Astrocyte (in vitro differentiated cells and primary cell): ENCODE data around the gene CCDC102B. TPM values are rescaled to one million over a fixed set of nuclear protein-coding genes. Genes with fewer than 3 reads are reported as not detected.
"Not testable (repeated sequence)": the region's sequence is repeated elsewhere in the genome, so short reads cannot be mapped to it uniquely, and the experiment has no call there.

Experiments
- DNase-seq: peaks from one replicate; pipeline ENCODE4 v3.0.0-alpha.2; 2010; ENCODE audit warnings: low read depth
- FAIRE-seq: peaks from 2 replicates; lab custom pipeline; 2011; peaks lifted over from hg19 to GRCh38; lab: Jason Lieb, UNC
- H2AFZ ChIP-seq: 2 replicates; pipeline ENCODE4 v1.6.0; 2012; ENCODE audit warnings: low read depth, low read length, inconsistent platforms
- H3K27ac ChIP-seq: 2 replicates; pipeline ENCODE4 v1.5.1; 2011; ENCODE audit warnings: low read depth, low read length, inconsistent platforms
- H3K27me3 ChIP-seq: 2 replicates; pipeline ENCODE4 v1.6.0; 2011; ENCODE audit warnings: low read length, inconsistent platforms; ENCODE audit not compliant: insufficient read depth
- H3K36me3 ChIP-seq: 2 replicates; pipeline ENCODE4 v1.5.1; 2011; ENCODE audit warnings: low read length, inconsistent platforms; ENCODE audit not compliant: insufficient read depth
- H3K4me1 ChIP-seq: 2 replicates; pipeline ENCODE4 v1.5.1; 2011; ENCODE audit warnings: low read length, inconsistent platforms; ENCODE audit not compliant: insufficient read depth
- H3K4me2 ChIP-seq: 2 replicates; pipeline ENCODE4 v1.6.0; 2012; ENCODE audit warnings: low read length, inconsistent platforms
- H3K4me3 ChIP-seq: 2 replicates; pipeline ENCODE4 v1.5.1; 2011; ENCODE audit warnings: low read depth, mild to moderate bottlenecking, low read length, inconsistent platforms; ENCODE audit not compliant: insufficient read depth
- H3K79me2 ChIP-seq: 2 replicates; pipeline ENCODE4 v1.6.0; 2012; ENCODE audit warnings: mild to moderate bottlenecking, low read length, inconsistent platforms; ENCODE audit not compliant: insufficient read depth
- H3K9ac ChIP-seq: 2 replicates; pipeline ENCODE4 v1.6.0; 2012; ENCODE audit warnings: mild to moderate bottlenecking, low read length, inconsistent platforms
- H3K9me3 ChIP-seq: 2 replicates; pipeline ENCODE4 v1.5.1; 2012; ENCODE audit warnings: low read depth, mild to moderate bottlenecking, low read length, inconsistent platforms; ENCODE audit not compliant: insufficient read depth
- H4K20me1 ChIP-seq: 2 replicates; pipeline ENCODE4 v1.6.0; 2012; ENCODE audit warnings: low read length, inconsistent platforms; ENCODE audit not compliant: insufficient read depth
- H3K27ac Mint-ChIP-seq: one replicate; pipeline ENCODE4 v1.8.0; 2021; ENCODE audit warnings: mild to moderate bottlenecking, mixed read lengths; ENCODE audit not compliant: unreplicated experiment
- H3K27me3 Mint-ChIP-seq: one replicate; pipeline ENCODE4 v1.8.0; 2021; ENCODE audit warnings: low read depth, mixed read lengths; ENCODE audit not compliant: unreplicated experiment
- H3K36me3 Mint-ChIP-seq: one replicate; pipeline ENCODE4 v1.8.0; 2021; ENCODE audit warnings: low read depth, mixed read lengths; ENCODE audit not compliant: unreplicated experiment
- H3K4me1 Mint-ChIP-seq: one replicate; pipeline ENCODE4 v1.8.0; 2021; ENCODE audit warnings: low read depth, mixed read lengths; ENCODE audit not compliant: unreplicated experiment
- H3K4me3 Mint-ChIP-seq: one replicate; pipeline ENCODE4 v1.8.0; 2021; ENCODE audit warnings: mild to moderate bottlenecking, moderate library complexity, mixed read lengths; ENCODE audit not compliant: unreplicated experiment
- H3K9me3 Mint-ChIP-seq: one replicate; pipeline ENCODE4 v1.8.0; 2021; ENCODE audit warnings: mild to moderate bottlenecking, mixed read lengths; ENCODE audit not compliant: unreplicated experiment
- CTCF ChIP-seq: IDR thresholded peaks from 2 replicates; pipeline ENCODE4 v1.5.1; 2011; ENCODE audit warnings: low read depth, mild to moderate bottlenecking, inconsistent platforms, low read length, moderate library complexity; ENCODE audit not compliant: insufficient read depth
- EZH2 ChIP-seq: IDR thresholded peaks from 2 replicates; pipeline ENCODE4 v1.6.1; 2012; ENCODE audit warnings: mild to moderate bottlenecking, low read length, inconsistent platforms; ENCODE audit not compliant: insufficient read depth
- total RNA-seq: library from RNA; stranded (reverse); gene quantifications from 2 replicates; pipeline ENCODE4 v1.2.1, GENCODE V29; 2021

Gene CCDC102B
- total RNA-seq, 1 donor from 2014 or later, result 7.9 TPM

- Histone ChIP-seq H3K27me3 (no peaks in the 10 kb centered on the region), H3K4me1 (no peaks in the 10 kb centered on the region), H3K9ac (no peak overlapping the region), H3K79me2 (no peaks in the 10 kb centered on the region), H3K4me2 (no peak overlapping the region), H3K36me3 (no peaks in the 10 kb centered on the region), H2AFZ (no peak overlapping the region), H3K27ac (no peak overlapping the region), H4K20me1 (no peaks in the 10 kb centered on the region), H3K9me3 (no peaks in the 10 kb centered on the region), H3K4me3 (no peak overlapping the region)
- H3K9me3 Mint-ChIP-seq, result peaks cover 3% of the 10 kb centered on the region
- no peak overlapping the region for H3K27ac Mint-ChIP-seq
- DNase-seq (peak; percentile 39), FAIRE-seq (peak; percentile 29)
- TF ChIP-seq CTCF, result no peak
- no peak for TF ChIP-seq EZH2
- H3K36me3 Mint-ChIP-seq, result peaks cover 13% of the 10 kb centered on the region
- H3K4me3 Mint-ChIP-seq, result no peak overlapping the region
- H3K4me1 Mint-ChIP-seq, result no peaks in the 10 kb centered on the region
- no peaks in the 10 kb centered on the region for H3K27me3 Mint-ChIP-seq
Measured at GRCh38 chr18:68874361-68874760, 76.5 kb downstream of the CCDC102B start.

GRCh38 chr18:68879947-68880346 is 82.1 kb downstream of the CCDC102B start:
- H3K9me3 Mint-ChIP-seq, H3K4me3 ChIP-seq, DNase-seq, H3K4me3 Mint-ChIP-seq, H3K4me1 Mint-ChIP-seq, H3K27ac ChIP-seq, H3K4me2 ChIP-seq, H3K9ac ChIP-seq, H3K79me2 ChIP-seq, H3K27me3 ChIP-seq, H4K20me1 ChIP-seq, H3K27ac Mint-ChIP-seq, FAIRE-seq, H3K36me3 ChIP-seq, H3K9me3 ChIP-seq, H2AFZ ChIP-seq, H3K4me1 ChIP-seq, H3K27me3 Mint-ChIP-seq: not testable (repeated sequence)
- peaks cover 18% of the 10 kb centered on the region for H3K36me3 Mint-ChIP-seq

- H3K79me2 ChIP-seq, result no peaks in the 10 kb centered on the region
- TF ChIP-seq CTCF (no peak), EZH2 (no peak)
- Mint-ChIP-seq H3K27ac (no peak overlapping the region), H3K4me3 (no peak overlapping the region), H3K27me3 (no peaks in the 10 kb centered on the region), H3K36me3 (no peaks in the 10 kb centered on the region), H3K4me1 (no peaks in the 10 kb centered on the region), H3K9me3 (no peaks in the 10 kb centered on the region)
- no peaks in the 10 kb centered on the region for H3K36me3 ChIP-seq
- no peak overlapping the region for H3K4me2 ChIP-seq
- no peak overlapping the region for H2AFZ ChIP-seq
- H3K27ac ChIP-seq, result no peak overlapping the region
- no peaks in the 10 kb centered on the region for H3K27me3 ChIP-seq
- no peak overlapping the region for H3K9ac ChIP-seq
- no peak overlapping the region for H3K4me3 ChIP-seq
- FAIRE-seq (no peak), DNase-seq (no peak)
- H3K4me1 ChIP-seq, result no peaks in the 10 kb centered on the region
- no peaks in the 10 kb centered on the region for H3K9me3 ChIP-seq
- no peaks in the 10 kb centered on the region for H4K20me1 ChIP-seq
Measured at GRCh38 chr18:68887410-68887809, 89.5 kb downstream of the CCDC102B start.
